Activated CD4-positive, alpha-beta T cell treated with anti-CD3 and anti-CD28 coated beads for 36 hours (primary cell): Measurements from ENCODE around the gene POU2AF2. TPM values are rescaled to one million over a fixed set of nuclear protein-coding genes. Genes with fewer than 3 reads are reported as not detected.
"Not testable (repeated sequence)": the region's sequence is repeated elsewhere in the genome, so short reads cannot be mapped to it uniquely, and the experiment has no call there.

ENCODE experiments used
- ATAC-seq: fragments of 200-7000 bp; cut with Tn5 transposase; one replicate; pipeline ENCODE4 v1.10.0; 2021; ENCODE audit warnings: mild to moderate bottlenecking, moderate library complexity
- CTCF ChIA-PET: fragments of 350-600 bp; sonication (Branson Sonifier 250); formaldehyde crosslinking; loops from one replicate; lab custom pipeline; 2021; ENCODE audit warnings: antibody characterized with exemption; lab: Charles Lee
- POLR2A ChIA-PET: fragments of 350-600 bp; sonication (Branson Sonifier 250); formaldehyde crosslinking; loops from one replicate; lab custom pipeline; 2021; ENCODE audit warnings: antibody characterized with exemption, inconsistent platforms; lab: Charles Lee
- DNase-seq: peaks from one replicate; pipeline ENCODE4 v3.0.0-alpha.2; 2020
- H3K27ac Mint-ChIP-seq: one replicate; pipeline ENCODE4 v1.8.0; 2021; ENCODE audit warnings: mixed read lengths
- H3K27me3 Mint-ChIP-seq: one replicate; pipeline ENCODE4 v1.8.0; 2021; ENCODE audit warnings: mixed read lengths
- H3K36me3 Mint-ChIP-seq: one replicate; pipeline ENCODE4 v1.8.0; 2021; ENCODE audit warnings: low read depth, mixed read lengths
- H3K4me1 Mint-ChIP-seq: one replicate; pipeline ENCODE4 v1.8.0; 2021; ENCODE audit warnings: mixed read lengths
- H3K4me3 Mint-ChIP-seq: one replicate; pipeline ENCODE4 v1.8.0; 2021; ENCODE audit warnings: mild to moderate bottlenecking, moderate library complexity, mixed read lengths
- H3K9me3 Mint-ChIP-seq: one replicate; pipeline ENCODE4 v1.8.0; 2021; ENCODE audit warnings: low read depth, mixed read lengths
- intact Hi-C, 2 experiments: fragments of 100-400 bp; cut with DNase I in 1 of 2; cut with micrococcal nuclease in 1 of 2; formaldehyde crosslinking; loops; one replicate each; pipeline versions ENCODE4 v1.14.2 to v1.15.1; 2022 to 2024; cut with DNase I, micrococcal nuclease
- total RNA-seq, 2 experiments: library from RNA; stranded (reverse); gene quantifications; one replicate each; pipeline ENCODE4 v1.2.3, GENCODE V29; 2021

POU2AF2 gene
- total RNA-seq, 2 experiments from 2014 or later = 0.14 TPM; not detected in 1

GRCh38 chr11:111319296-111319695 is 73.8 kb downstream of the POU2AF2 start:
- ChIA-PET CTCF (no interaction called here), POLR2A (no interaction called here)
- Mint-ChIP-seq H3K27me3 (peaks cover 4% of the 10 kb centered on the region), H3K4me1 (no peaks in the 10 kb centered on the region), H3K36me3 (no peaks in the 10 kb centered on the region), H3K27ac (no peak overlapping the region), H3K9me3 (no peaks in the 10 kb centered on the region), H3K4me3 (no peak overlapping the region)
- intact Hi-C loops = no loop called here
- DNase-seq = no peak
- no peak for ATAC-seq

GRCh38 chr11:111320199-111320598 is 74.7 kb downstream of the POU2AF2 start:
- ATAC-seq, CTCF ChIA-PET, H3K4me3 Mint-ChIP-seq, H3K4me1 Mint-ChIP-seq, H3K9me3 Mint-ChIP-seq, POLR2A ChIA-PET, H3K36me3 Mint-ChIP-seq, H3K27ac Mint-ChIP-seq, intact Hi-C loops, H3K27me3 Mint-ChIP-seq, DNase-seq: not testable (repeated sequence)

GRCh38 chr11:111320728-111321568 is 75.4 kb downstream of the POU2AF2 start:
- Mint-ChIP-seq H3K36me3 (no peaks in the 10 kb centered on the region), H3K27me3 (peaks cover 2% of the 10 kb centered on the region), H3K4me1 (no peaks in the 10 kb centered on the region), H3K27ac (no peak overlapping the region), H3K9me3 (no peaks in the 10 kb centered on the region), H3K4me3 (no peak overlapping the region)
- intact Hi-C loops = no loop called here
- no peak for ATAC-seq
- ChIA-PET CTCF (no interaction called here), POLR2A (no interaction called here)
- no peak for DNase-seq

GRCh38 chr11:111322534-111322933 is 77.0 kb downstream of the POU2AF2 start:
- no peak for DNase-seq
- H3K9me3 Mint-ChIP-seq = no peaks in the 10 kb centered on the region
- no peak for ATAC-seq
- H3K36me3 Mint-ChIP-seq = no peaks in the 10 kb centered on the region
- CTCF ChIA-PET = no interaction called here
- no peaks in the 10 kb centered on the region for H3K27me3 Mint-ChIP-seq
- POLR2A ChIA-PET = no interaction called here
- H3K27ac Mint-ChIP-seq = no peak overlapping the region
- H3K4me1 Mint-ChIP-seq = no peaks in the 10 kb centered on the region
- intact Hi-C loops = no loop called here
- no peak overlapping the region for H3K4me3 Mint-ChIP-seq

- H3K27me3 Mint-ChIP-seq = no peaks in the 10 kb centered on the region
- ATAC-seq (no peak), DNase-seq (no peak)
- ChIA-PET CTCF (no interaction called here), POLR2A (no interaction called here)
- no peaks in the 10 kb centered on the region for H3K4me1 Mint-ChIP-seq
- intact Hi-C loops = no loop called here
- no peaks in the 10 kb centered on the region for H3K36me3 Mint-ChIP-seq
- H3K27ac Mint-ChIP-seq = no peak overlapping the region
- no peaks in the 10 kb centered on the region for H3K9me3 Mint-ChIP-seq
- no peak overlapping the region for H3K4me3 Mint-ChIP-seq
Measured at GRCh38 chr11:111324277-111324720, 78.8 kb downstream of the POU2AF2 start.

GRCh38 chr11:111325259-111325658 is 79.7 kb downstream of the POU2AF2 start:
- ChIA-PET POLR2A (no interaction called here), CTCF (interaction anchor here (0.7 to 1.0 kb wide), 2 partner anchors 43 to 104 kb away, joined by 3 to 4 read pairs; no protein-coding TSS in a partner anchor)
- no peak for ATAC-seq
- H3K36me3 Mint-ChIP-seq = no peaks in the 10 kb centered on the region
- DNase-seq = no peak
- H3K27me3 Mint-ChIP-seq = no peaks in the 10 kb centered on the region
- H3K27ac Mint-ChIP-seq = no peak overlapping the region
- no peak overlapping the region for H3K4me3 Mint-ChIP-seq
- intact Hi-C loops = no loop called here
- no peaks in the 10 kb centered on the region for H3K4me1 Mint-ChIP-seq
- no peaks in the 10 kb centered on the region for H3K9me3 Mint-ChIP-seq

GRCh38 chr11:111326824-111327223 is 81.3 kb downstream of the POU2AF2 start:
- DNase-seq = no peak
- ChIA-PET CTCF (interaction anchor here (0.6 to 1.4 kb wide), 6 partner anchors 11 to 574 kb away, joined by 3 to 8 read pairs (median 3); no protein-coding TSS in a partner anchor), POLR2A (no interaction called here)
- Mint-ChIP-seq H3K36me3 (no peaks in the 10 kb centered on the region), H3K9me3 (no peaks in the 10 kb centered on the region), H3K27ac (no peak overlapping the region), H3K27me3 (no peaks in the 10 kb centered on the region), H3K4me3 (no peak overlapping the region), H3K4me1 (no peaks in the 10 kb centered on the region)
- intact Hi-C loops = no loop called here
- no peak for ATAC-seq

- Mint-ChIP-seq H3K9me3 (no peaks in the 10 kb centered on the region), H3K27me3 (no peaks in the 10 kb centered on the region), H3K27ac (no peak overlapping the region), H3K4me3 (no peak overlapping the region), H3K36me3 (no peaks in the 10 kb centered on the region), H3K4me1 (no peaks in the 10 kb centered on the region)
- no peak for DNase-seq
- no peak for ATAC-seq
- intact Hi-C loops = no loop called here
- ChIA-PET CTCF (interaction anchor here (0.7 kb wide), 1 partner anchor 66 kb away, joined by 3 read pairs; no protein-coding TSS in a partner anchor), POLR2A (no interaction called here)
Measured at GRCh38 chr11:111327908-111328624, 82.5 kb downstream of the POU2AF2 start.

GRCh38 chr11:111329306-111330204 is 84.0 kb downstream of the POU2AF2 start:
- Mint-ChIP-seq H3K27me3 (no peaks in the 10 kb centered on the region), H3K9me3 (no peaks in the 10 kb centered on the region), H3K4me1 (no peaks in the 10 kb centered on the region), H3K4me3 (no peak overlapping the region), H3K27ac (no peak overlapping the region), H3K36me3 (no peaks in the 10 kb centered on the region)
- POLR2A ChIA-PET = no interaction called here
- no peak for DNase-seq
- CTCF ChIA-PET = interaction anchor here (0.6 to 0.9 kb wide), 3 partner anchors 14 to 1872 kb away, joined by 3 read pairs; no protein-coding TSS in a partner anchor
- ATAC-seq = no peak
- intact Hi-C loops = no loop called here

GRCh38 chr11:111330234-111330893 is 84.8 kb downstream of the POU2AF2 start:
- no peak overlapping the region for H3K27ac Mint-ChIP-seq
- CTCF ChIA-PET = interaction anchor here (0.6 to 0.9 kb wide), 3 partner anchors 15 to 1872 kb away, joined by 3 read pairs; no protein-coding TSS in a partner anchor
- H3K4me1 Mint-ChIP-seq = no peaks in the 10 kb centered on the region
- no peaks in the 10 kb centered on the region for H3K9me3 Mint-ChIP-seq
- POLR2A ChIA-PET = no interaction called here
- DNase-seq (no peak), ATAC-seq (no peak)
- intact Hi-C loops = no loop called here
- H3K4me3 Mint-ChIP-seq = no peak overlapping the region
- no peaks in the 10 kb centered on the region for H3K27me3 Mint-ChIP-seq
- no peaks in the 10 kb centered on the region for H3K36me3 Mint-ChIP-seq
